GM12891 (cell line): ENCODE data around the gene ASB7.
A peak's percentile ranks its signal among the peaks of the same experiment; 100 is the strongest.
"Not testable (repeated sequence)": the region's sequence is repeated elsewhere in the genome, so short reads cannot be mapped to it uniquely, and the experiment has no call there.

Experiments
- DNase-seq: peaks from one replicate; pipeline ENCODE4 v3.0.0; 2011; ENCODE audit warnings: low spot score; ENCODE audit not compliant: insufficient read length
- FAIRE-seq: peaks from 2 replicates; lab custom pipeline; 2011; peaks lifted over from hg19 to GRCh38; lab: Jason Lieb, UNC
- PAX5 ChIP-seq: IDR thresholded peaks from 2 replicates; pipeline ENCODE4 v1.6.1; 2011; ENCODE audit warnings: low read length, moderate library complexity, mild to moderate bottlenecking; ENCODE audit not compliant: insufficient read depth, severe bottlenecking
- POLR2A ChIP-seq: IDR thresholded peaks from 2 replicates; pipeline ENCODE4 v1.6.1; 2011; ENCODE audit warnings: low read depth, low read length, control low read depth
- POLR2AphosphoS5 ChIP-seq: IDR thresholded peaks from 2 replicates; pipeline ENCODE4 v1.6.1; 2011; ENCODE audit warnings: low read depth, low read length, control low read depth
- POU2F2 ChIP-seq: IDR thresholded peaks from 2 replicates; pipeline ENCODE4 v1.6.1; 2011; ENCODE audit warnings: low read depth, mild to moderate bottlenecking, control low read depth, low read length, moderate library complexity
- SPI1 ChIP-seq: IDR thresholded peaks from 2 replicates; pipeline ENCODE4 v1.6.1; 2011; ENCODE audit warnings: low read depth, low read length, control low read depth
- TAF1 ChIP-seq: IDR thresholded peaks from 2 replicates; pipeline ENCODE4 v1.6.1; 2011; ENCODE audit warnings: low read depth, low read length, control low read depth

Gene ASB7

DNA sequence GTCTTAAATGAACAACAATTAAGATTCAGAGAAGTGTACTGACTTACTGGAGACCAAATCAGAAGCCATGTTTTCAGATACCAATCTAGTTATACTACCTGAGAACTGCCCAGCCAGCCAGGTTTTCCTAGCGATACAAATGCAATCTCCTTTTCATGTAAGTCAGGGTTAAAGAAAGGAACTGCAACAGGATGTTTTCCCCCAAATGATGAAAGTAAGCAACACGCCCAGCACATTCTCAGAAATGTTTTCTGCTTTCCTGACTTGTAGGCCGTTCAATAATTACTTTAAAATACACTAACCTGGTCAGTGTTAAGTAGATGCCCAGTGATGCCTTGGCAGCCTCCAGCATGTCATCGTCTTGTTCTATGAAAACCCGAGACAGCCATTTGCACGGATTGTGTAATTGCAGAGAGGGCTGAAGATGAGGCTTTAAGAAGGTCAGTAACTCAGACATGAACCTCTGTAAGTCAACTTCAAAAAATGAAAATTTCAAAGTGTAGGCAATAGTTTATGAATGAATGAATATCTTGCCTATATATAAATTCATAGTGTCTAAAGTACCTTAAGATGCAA is 30.7 kb upstream of the ASB7 start:
- DNase-seq: no peak
- no peak for FAIRE-seq
- TF ChIP-seq SPI1 (no peak), POLR2AphosphoS5 (no peak), PAX5 (no peak), POU2F2 (no peak), TAF1 (no peak), POLR2A (no peak)

DNA sequence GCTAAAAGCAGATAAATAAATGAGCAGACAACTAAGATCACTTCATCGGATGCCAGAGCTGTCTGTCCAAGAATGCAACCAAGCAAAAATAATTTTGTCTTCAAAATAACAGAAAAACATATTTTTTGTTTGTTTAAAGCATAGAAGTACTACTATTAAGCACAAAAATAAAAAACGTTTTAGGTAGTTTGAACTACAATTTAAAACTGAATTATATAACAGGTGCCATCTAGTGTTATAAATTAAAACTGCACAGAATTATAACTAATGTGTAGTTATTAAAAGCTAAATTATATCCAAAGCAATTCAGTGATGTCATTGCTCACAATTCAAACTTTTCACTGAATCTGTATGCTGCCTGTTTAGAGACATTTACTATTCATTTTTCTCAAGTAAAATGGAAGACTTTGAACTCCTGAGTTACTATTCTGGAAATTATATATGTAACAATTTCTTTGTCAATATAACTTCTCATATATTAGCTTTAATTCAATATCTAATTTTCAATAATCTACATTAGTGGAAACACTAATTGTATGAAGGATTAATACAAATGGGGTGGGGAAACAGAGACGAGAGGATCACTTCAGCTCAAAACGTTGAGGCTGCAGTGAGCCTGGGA is 29.9 kb upstream of the ASB7 start:
- DNase-seq (no peak), FAIRE-seq (no peak)
- TF ChIP-seq SPI1 (no peak), PAX5 (no peak), POLR2A (no peak), TAF1 (no peak), POLR2AphosphoS5 (no peak), POU2F2 (no peak)

DNA sequence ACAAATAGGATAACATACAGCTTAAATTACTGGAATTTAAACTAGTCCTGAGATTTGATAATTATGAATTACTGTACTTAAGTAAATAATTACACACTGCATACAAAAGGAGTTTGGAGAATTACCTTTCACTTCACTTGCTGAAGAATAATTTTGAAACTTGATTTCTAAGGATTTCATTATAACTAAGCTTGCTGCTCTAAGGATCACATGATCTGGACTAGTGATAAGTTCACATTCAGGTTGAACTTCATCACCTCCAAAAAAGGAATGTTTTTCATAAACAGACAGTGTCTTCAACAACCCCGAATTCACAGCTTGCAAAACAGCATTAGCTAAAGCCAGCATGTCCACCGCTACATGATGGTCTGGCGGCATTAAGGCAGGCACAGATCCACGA is 28.9 kb upstream of the ASB7 start:
- no peak for FAIRE-seq
- DNase-seq: no peak
- no peak for TF ChIP-seq POU2F2
- no peak for TF ChIP-seq POLR2AphosphoS5
- TF ChIP-seq PAX5: no peak

DNA sequence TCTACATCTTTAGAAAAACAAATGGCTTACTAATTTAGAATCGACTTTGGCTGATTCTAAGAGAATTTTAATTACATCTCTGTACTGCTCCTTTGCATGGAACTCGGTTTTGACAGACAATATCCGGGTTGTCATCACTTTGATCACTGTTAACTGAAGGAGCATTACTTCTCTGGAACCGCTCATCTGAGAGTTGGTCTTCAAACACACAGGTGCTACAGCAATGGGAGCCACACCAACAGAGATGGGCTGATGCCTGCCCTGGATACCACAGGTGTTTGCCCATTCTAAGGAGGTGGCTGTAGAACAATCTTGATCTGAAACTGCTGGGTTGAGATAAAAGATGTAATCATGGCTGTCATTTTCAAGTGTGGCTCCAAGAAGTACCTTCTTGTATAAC is 22.0 kb upstream of the ASB7 start:
- FAIRE-seq (no peak), DNase-seq (no peak)
- TF ChIP-seq POLR2AphosphoS5 (no peak), TAF1 (no peak), SPI1 (no peak), POLR2A (no peak), PAX5 (no peak), POU2F2 (no peak)

DNA sequence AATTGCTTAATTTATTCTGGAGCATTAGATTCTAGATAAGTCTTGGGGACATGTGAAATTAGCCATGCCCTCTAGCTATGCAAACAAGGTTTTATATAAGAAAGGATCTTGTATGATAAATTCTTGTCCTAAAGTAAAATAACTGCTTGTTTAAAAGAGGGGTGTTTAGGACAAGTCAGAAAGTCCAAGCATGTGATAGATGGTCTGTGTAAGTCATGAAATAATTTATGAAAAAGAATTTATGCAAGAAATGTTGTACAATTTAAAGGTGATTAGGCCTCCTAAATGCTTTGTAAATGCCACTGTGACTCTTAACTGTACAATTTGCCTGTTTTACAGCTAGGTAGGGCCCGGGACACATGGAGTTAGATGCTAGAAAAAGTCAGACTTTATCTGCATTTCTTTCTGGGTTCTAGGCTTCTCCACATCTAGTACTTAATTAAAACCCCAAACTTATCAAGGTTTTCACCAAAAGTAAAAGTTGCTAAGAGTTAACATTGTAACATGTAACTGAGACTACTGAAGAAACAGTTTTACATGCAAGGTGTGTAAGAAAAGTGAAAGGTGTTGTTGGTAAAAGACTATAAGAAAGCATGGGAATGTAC is 13.6 kb upstream of the ASB7 start:
- TF ChIP-seq PAX5: no peak
- no peak for TF ChIP-seq TAF1
- TF ChIP-seq POU2F2: no peak
- no peak for TF ChIP-seq POLR2AphosphoS5
- no peak for TF ChIP-seq POLR2A
- no peak for TF ChIP-seq SPI1
- DNase-seq (no peak), FAIRE-seq (no peak)

DNA sequence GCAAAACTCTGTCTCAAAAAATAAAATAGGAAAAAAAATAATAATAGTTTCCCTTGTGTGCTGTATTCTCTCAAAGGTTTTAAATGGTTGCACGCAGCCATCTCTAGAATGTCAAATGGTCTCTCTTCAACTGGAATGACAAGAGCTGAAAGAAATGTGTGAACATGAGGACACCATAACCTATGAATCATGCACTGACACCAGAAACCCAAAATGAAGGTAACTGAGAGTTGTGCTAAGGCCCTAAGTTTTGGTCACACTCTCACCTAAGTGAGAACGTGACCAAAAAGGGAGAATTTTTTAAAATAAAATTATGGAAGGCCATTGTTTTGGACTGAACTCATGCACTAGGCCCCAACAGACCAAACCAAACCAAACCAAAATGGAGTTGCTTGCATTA is 11.2 kb upstream of the ASB7 start:
- FAIRE-seq, DNase-seq: not testable (repeated sequence)

DNA sequence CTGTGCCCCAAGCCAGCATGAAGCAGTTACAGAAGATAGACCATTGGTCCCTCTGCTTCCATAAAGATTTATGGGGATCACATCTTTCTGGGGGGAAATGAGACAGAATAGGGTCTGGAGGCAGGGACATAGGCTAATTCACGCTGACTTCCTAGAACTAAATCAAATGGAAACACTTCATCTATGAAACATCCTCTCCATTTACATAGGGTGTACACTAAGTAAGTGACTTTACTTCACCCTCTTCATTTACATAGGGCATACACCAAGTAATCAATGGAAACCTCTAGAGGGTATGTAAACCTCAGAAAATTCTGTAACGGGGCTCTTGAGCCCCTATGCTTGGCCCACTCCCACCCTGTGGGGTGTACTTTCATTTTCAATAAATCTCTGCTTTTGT is 10.6 kb upstream of the ASB7 start:
- FAIRE-seq (no peak), DNase-seq (no peak)
- no peak for TF ChIP-seq POU2F2
- no peak for TF ChIP-seq PAX5
- no peak for TF ChIP-seq POLR2AphosphoS5
- no peak for TF ChIP-seq SPI1
- no peak for TF ChIP-seq POLR2A
- no peak for TF ChIP-seq TAF1

DNA sequence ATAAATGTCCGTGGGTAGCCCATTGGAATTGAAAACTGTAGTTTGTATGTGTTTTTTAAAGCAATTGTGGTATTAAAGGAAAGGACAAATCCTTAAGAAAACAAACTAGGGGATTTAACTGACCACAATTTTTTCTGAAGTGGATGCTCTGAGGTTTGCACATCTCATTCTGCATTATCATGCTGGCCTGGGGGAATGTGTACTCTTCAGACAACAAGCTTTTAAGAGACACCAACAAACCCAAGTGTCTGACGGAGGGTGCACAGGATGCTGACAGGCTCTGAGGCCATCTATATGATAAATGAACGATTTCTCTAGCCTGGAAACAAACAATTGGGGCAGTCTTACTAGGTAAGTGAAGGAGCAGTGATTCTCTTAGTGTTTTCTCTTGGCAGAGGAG is 9.5 kb upstream of the ASB7 start:
- FAIRE-seq (no peak), DNase-seq (no peak)
- TF ChIP-seq PAX5 (no peak), POLR2AphosphoS5 (no peak), POLR2A (no peak), SPI1 (no peak), TAF1 (no peak), POU2F2 (no peak)

DNA sequence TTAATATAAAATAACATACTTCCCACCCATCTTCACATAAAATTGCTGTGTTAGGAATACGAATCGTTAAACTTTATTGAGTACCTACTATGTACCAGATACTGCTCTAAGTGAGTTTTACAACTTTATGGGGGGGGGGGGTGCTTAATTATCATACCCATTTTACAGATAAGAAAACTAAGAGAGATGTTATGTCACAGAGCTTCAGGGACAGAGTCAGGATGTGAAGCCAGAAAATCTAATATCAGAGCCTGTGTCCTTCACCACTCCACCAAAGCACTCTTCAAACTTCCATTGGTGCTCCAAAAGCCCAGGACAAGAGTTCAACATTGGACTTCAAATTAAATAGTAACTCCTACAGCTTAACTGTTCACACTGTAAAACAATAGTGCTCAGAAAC is 9.0 kb upstream of the ASB7 start:
- DNase-seq (no peak), FAIRE-seq (no peak)
- TF ChIP-seq PAX5 (no peak), TAF1 (no peak), SPI1 (no peak), POU2F2 (no peak), POLR2A (no peak), POLR2AphosphoS5 (no peak)

DNA sequence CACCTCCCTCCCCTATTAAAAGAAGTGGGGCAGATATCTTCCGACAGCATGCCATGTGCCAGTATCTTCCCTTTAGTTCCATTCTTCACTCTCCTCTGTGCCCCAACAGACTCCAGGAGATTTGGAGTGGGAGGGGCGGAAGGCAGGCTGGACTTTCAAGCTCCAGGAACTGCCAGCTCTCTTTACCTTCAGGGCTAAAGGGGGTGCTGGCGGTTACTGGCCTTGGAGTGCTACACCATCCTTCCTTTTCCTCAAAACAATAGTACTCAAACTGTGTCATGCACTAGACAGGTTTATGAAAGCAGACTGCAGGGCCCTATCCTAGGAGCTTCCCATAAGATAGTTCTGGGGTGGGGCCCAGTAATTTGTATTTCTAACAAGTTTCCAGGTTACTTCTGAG is 6.4 kb upstream of the ASB7 start:
- DNase-seq (no peak), FAIRE-seq (no peak)
- TF ChIP-seq TAF1 (no peak), PAX5 (no peak), POLR2A (no peak), POLR2AphosphoS5 (no peak), POU2F2 (no peak), SPI1 (no peak)

DNA sequence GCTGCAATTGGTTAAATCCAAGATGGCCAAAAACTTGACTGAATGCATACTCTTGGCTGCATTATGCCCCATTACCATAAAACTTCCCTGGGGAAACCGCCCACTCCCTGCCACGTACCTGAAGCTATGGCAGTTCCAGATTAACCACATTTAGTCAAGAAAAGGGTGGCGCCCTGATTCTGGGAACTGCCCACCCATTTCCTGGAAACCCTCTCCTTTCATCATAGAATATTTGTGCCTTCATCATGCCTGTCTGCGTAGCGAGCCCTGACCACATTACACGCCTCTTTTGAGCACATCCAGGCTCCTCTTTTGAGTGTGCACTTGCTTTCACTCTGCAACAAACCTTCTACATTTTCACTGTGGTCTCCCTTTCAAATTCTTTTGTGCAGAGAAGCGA is 5.6 kb upstream of the ASB7 start:
- FAIRE-seq (no peak), DNase-seq (no peak)
- no peak for TF ChIP-seq PAX5
- no peak for TF ChIP-seq POLR2A
- no peak for TF ChIP-seq POLR2AphosphoS5
- TF ChIP-seq POU2F2: peak; percentile 51; the same call in 1 of the 2 replicates
